PC-9 (cell line): Measurements from ENCODE around the gene MGST1.

Experiments used
- EZH2 ChIP-seq: fragments of 200-600 bp; sonication (generic); IDR thresholded peaks from 2 replicates; pipeline ENCODE4 v1.8.0; 2017; ENCODE audit warnings: antibody characterized with exemption, low read depth
- TF ChIP-seq, protein P1 (sequence below): fragments of 200-600 bp; sonication (generic); conservative IDR thresholded peaks from 2 replicates; pipeline ENCODE4 v1.6.1; 2017; ENCODE audit warnings: mixed run types, antibody characterized with exemption, mild to moderate bottlenecking, moderate library complexity

- TF ChIP-seq, protein P1, sequence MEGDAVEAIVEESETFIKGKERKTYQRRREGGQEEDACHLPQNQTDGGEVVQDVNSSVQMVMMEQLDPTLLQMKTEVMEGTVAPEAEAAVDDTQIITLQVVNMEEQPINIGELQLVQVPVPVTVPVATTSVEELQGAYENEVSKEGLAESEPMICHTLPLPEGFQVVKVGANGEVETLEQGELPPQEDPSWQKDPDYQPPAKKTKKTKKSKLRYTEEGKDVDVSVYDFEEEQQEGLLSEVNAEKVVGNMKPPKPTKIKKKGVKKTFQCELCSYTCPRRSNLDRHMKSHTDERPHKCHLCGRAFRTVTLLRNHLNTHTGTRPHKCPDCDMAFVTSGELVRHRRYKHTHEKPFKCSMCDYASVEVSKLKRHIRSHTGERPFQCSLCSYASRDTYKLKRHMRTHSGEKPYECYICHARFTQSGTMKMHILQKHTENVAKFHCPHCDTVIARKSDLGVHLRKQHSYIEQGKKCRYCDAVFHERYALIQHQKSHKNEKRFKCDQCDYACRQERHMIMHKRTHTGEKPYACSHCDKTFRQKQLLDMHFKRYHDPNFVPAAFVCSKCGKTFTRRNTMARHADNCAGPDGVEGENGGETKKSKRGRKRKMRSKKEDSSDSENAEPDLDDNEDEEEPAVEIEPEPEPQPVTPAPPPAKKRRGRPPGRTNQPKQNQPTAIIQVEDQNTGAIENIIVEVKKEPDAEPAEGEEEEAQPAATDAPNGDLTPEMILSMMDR: no peak
- TF ChIP-seq EZH2: no peak
Observed at GRCh38 chr12:16331998-16332397, 15.4 kb upstream of the MGST1 start.
